GM12878 (cell line): ENCODE data around the gene SPRTN. TPM values are rescaled to one million over a fixed set of nuclear protein-coding genes. Genes with fewer than 3 reads are reported as not detected.

ENCODE experiments used
- ATAC-seq: fragments of 200-7000 bp; cut with Tn5 transposase; 3 replicates; pipeline ENCODE4 v1.9.1; 2020; ENCODE audit warnings: mild to moderate bottlenecking, moderate library complexity
- BruUV-seq: library from RNA; stranded (reverse); fragments of 400-500 nt; replicated peaks from 2 replicates; lab custom pipeline; 2021; lab: Mats Ljungman, UMichigan
- CTCF ChIA-PET: fragments of 300-600 bp; sonication (Branson Sonifier 250); formaldehyde crosslinking; extraction: SDS; loops from one replicate; lab custom pipeline; 2021; ENCODE audit warnings: inconsistent platforms; lab: Yijun Ruan, JAX
- POLR2A ChIA-PET: fragments of 350-600 bp; formaldehyde crosslinking; extraction: SDS; loops from one replicate; lab custom pipeline; 2021; ENCODE audit warnings: inconsistent platforms; lab: Charles Lee
- RAD21 ChIA-PET: fragments of 300-600 bp; sonication (Branson Sonifier 250); formaldehyde crosslinking; loops from one replicate; lab custom pipeline; 2023; ENCODE audit warnings: antibody characterized with exemption; ENCODE audit not compliant: unreplicated experiment; lab: Charles Lee
- SMC1A ChIA-PET: fragments of 300-600 bp; sonication (Branson Sonifier 250); formaldehyde crosslinking; loops from one replicate; lab custom pipeline; 2023; ENCODE audit not compliant: unreplicated experiment, uncharacterized antibody; lab: Charles Lee
- DNase-seq: peaks from one replicate; pipeline ENCODE4 v3.0.0-alpha.2; 2011; ENCODE audit warnings: low read depth, low spot score
- FAIRE-seq: peaks from 3 replicates; lab custom pipeline; 2011; peaks lifted over from hg19 to GRCh38; lab: Jason Lieb, UNC
- H2AFZ ChIP-seq: 2 replicates; pipeline ENCODE4 v1.6.0; 2011; ENCODE audit warnings: low read depth, low read length, control low read depth; ENCODE audit not compliant: control insufficient read depth
- H3K27ac ChIP-seq: 2 replicates; pipeline ENCODE4 v1.5.1; 2011; ENCODE audit warnings: control low read depth; ENCODE audit not compliant: control insufficient read depth, insufficient read depth
- H3K27me3 ChIP-seq, 2 experiments: replicated peaks in 1 of 2; 2 replicates each; pipeline versions ENCODE4 v1.6.0 to v1.6.1; 2011; ENCODE audit warnings: low read length in 1 of 2; ENCODE audit not compliant: control insufficient read depth in 2 of 2, insufficient read depth in 2 of 2
- H3K36me3 ChIP-seq, 2 experiments: 2 replicates each; pipeline ENCODE4 v1.5.1; 2011; ENCODE audit warnings: low read length in 1 of 2; ENCODE audit not compliant: control insufficient read depth in 2 of 2, insufficient read depth in 2 of 2
- H3K4me1 ChIP-seq: 2 replicates; pipeline ENCODE4 v1.6.1; 2011; ENCODE audit warnings: mild to moderate bottlenecking, low read length, moderate library complexity, mixed read lengths; ENCODE audit not compliant: control insufficient read depth, insufficient read depth
- H3K4me2 ChIP-seq: 2 replicates; pipeline ENCODE4 v1.6.0; 2011; ENCODE audit warnings: control low read depth; ENCODE audit not compliant: control insufficient read depth, insufficient read depth
- H3K4me3 ChIP-seq: fragments of 200-600 bp; sonication (generic); 2 replicates; pipeline ENCODE4 v1.5.1; 2016
- H3K79me2 ChIP-seq: 2 replicates; pipeline ENCODE4 v1.6.0; 2011; ENCODE audit warnings: low read length; ENCODE audit not compliant: control insufficient read depth, insufficient read depth
- H3K9ac ChIP-seq: 2 replicates; pipeline ENCODE4 v1.8.0; 2011; ENCODE audit warnings: low read length, control low read depth, mixed read lengths; ENCODE audit not compliant: control insufficient read depth, insufficient read depth
- H3K9me3 ChIP-seq: replicated peaks from 3 replicates; pipeline ENCODE4 v1.5.1; 2011; ENCODE audit warnings: mild to moderate bottlenecking, low read length; ENCODE audit not compliant: control insufficient read depth, insufficient read depth
- H4K20me1 ChIP-seq: 2 replicates; pipeline ENCODE4 v1.6.0; 2011; ENCODE audit not compliant: control insufficient read depth, insufficient read depth
- ATF7 ChIP-seq: fragments of 450-650 bp; IDR thresholded peaks from 2 replicates; pipeline ENCODE4 v1.6.1; 2016; ENCODE audit warnings: low read depth, mild to moderate bottlenecking
- BMI1 ChIP-seq: fragments of 450-650 bp; IDR thresholded peaks from 2 replicates; pipeline ENCODE4 v1.6.1; 2016; ENCODE audit warnings: mild to moderate bottlenecking, moderate library complexity, borderline replicate concordance
- DPF2 ChIP-seq: fragments of 450-650 bp; IDR thresholded peaks from 2 replicates; pipeline ENCODE4 v1.6.1; 2017; ENCODE audit warnings: mild to moderate bottlenecking
- E2F8 ChIP-seq: fragments of 450-650 bp; IDR thresholded peaks from 2 replicates; pipeline ENCODE4 v1.6.1; 2018; ENCODE audit warnings: mild to moderate bottlenecking, low read depth, moderate library complexity; ENCODE audit not compliant: partially characterized antibody
- HCFC1 ChIP-seq: fragments of 150-350 bp; IDR thresholded peaks from 2 replicates; pipeline ENCODE4 v1.6.1; 2014; ENCODE audit warnings: low read length
- IKZF2 ChIP-seq, 2 experiments: fragments of 450-650 bp; IDR thresholded peaks; 2 replicates each; pipeline ENCODE4 v1.6.1; 2017; ENCODE audit warnings: mild to moderate bottlenecking in 2 of 2, moderate library complexity in 2 of 2
- RELA ChIP-seq: fragments of 450-650 bp; IDR thresholded peaks from 2 replicates; pipeline ENCODE4 v1.8.0; 2014; ENCODE audit warnings: borderline replicate concordance; ENCODE audit not compliant: partially characterized antibody
- SIN3A ChIP-seq: IDR thresholded peaks from 2 replicates; pipeline ENCODE4 v1.6.1; 2012; ENCODE audit warnings: low read depth, low read length, improper control_type of control experiment
- WGBS: methylation state at CpG from one replicate; pipeline ENCODE4 v1.1.6; 2016; ENCODE audit warnings: low lambda C conversion rate; ENCODE audit not compliant: insufficient replicate concordance, insufficient coverage; ENCODE audit errors: missing lambda C conversion rate; 5-methylcytosine and 5-hydroxymethylcytosine counted together
- in situ Hi-C: fragments of 300-500 bp; cut with MboI; formaldehyde crosslinking; loops from 9 replicates; pipeline ENCODE4 v1.14.3; 2018; ENCODE audit warnings: mixed read lengths
- intact Hi-C: fragments of 100-400 bp; cut with micrococcal nuclease; formaldehyde crosslinking; loops from one replicate; pipeline ENCODE4 v1.14.2; 2022; ENCODE audit not compliant: unreplicated experiment
- polyA plus RNA-seq, 11 experiments: library from polyadenylated mRNA; depleted of rRNA in 4 of 11; unstranded in 6 of 11; stranded (reverse) in 5 of 11; fragments of >200 nt; fragmentation: Nextera tagmentation in 4 of 11; fragmentation: Illumina TruSeq in 1 of 11; extraction: Ambion mirVana in 4 of 11; extraction: Trizol in 1 of 11; gene quantifications; 1 replicate in 1 of 11; 2 replicates in 10 of 11; pipeline versions ENCODE4 v1.2.1 to v1.2.3, GENCODE V29; 2011 to 2016; ENCODE audit warnings: inconsistent platforms in 2 of 11, missing spikeins in 2 of 11, low read depth in 1 of 11
- total RNA-seq, 4 experiments: library from RNA; depleted of rRNA in 3 of 4; stranded (reverse); fragments of >200 nt in 3 of 4; fragmentation: Illumina TruSeq in 1 of 4; extraction: Trizol in 1 of 4; gene quantifications; 2 replicates each; pipeline versions ENCODE4 v1.2.1 to v1.2.3, GENCODE V29; 2013 to 2021
- TF ChIP-seq, protein P1 (sequence below): fragments of 450-650 bp; IDR thresholded peaks from 2 replicates; pipeline ENCODE4 v1.6.1; 2016; ENCODE audit warnings: mild to moderate bottlenecking
- TF ChIP-seq, protein P2 (sequence below): IDR thresholded peaks from 2 replicates; pipeline ENCODE4 v1.6.1; 2012; ENCODE audit warnings: low read length, inconsistent platforms

Gene SPRTN
- total and polyA plus RNA-seq, 10 of the 15 experiments (the other 5 are each of a cell fraction or from before 2014, with no cell fraction given): 4.4 to 16.5 (median 12.1) TPM

GRCh38 chr1:231319080-231319479, 19.0 kb upstream of the SPRTN start:
- no peaks in the 10 kb centered on the region for H3K79me2 ChIP-seq
- TF ChIP-seq RELA: no peak
- TF ChIP-seq DPF2: no peak
- no peak for TF ChIP-seq SIN3A
- TF ChIP-seq, protein P1, sequence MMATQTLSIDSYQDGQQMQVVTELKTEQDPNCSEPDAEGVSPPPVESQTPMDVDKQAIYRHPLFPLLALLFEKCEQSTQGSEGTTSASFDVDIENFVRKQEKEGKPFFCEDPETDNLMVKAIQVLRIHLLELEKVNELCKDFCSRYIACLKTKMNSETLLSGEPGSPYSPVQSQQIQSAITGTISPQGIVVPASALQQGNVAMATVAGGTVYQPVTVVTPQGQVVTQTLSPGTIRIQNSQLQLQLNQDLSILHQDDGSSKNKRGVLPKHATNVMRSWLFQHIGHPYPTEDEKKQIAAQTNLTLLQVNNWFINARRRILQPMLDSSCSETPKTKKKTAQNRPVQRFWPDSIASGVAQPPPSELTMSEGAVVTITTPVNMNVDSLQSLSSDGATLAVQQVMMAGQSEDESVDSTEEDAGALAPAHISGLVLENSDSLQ: no peak
- no peak for TF ChIP-seq ATF7
- no peak for TF ChIP-seq E2F8
- TF ChIP-seq HCFC1: no peak
- TF ChIP-seq, protein P2, sequence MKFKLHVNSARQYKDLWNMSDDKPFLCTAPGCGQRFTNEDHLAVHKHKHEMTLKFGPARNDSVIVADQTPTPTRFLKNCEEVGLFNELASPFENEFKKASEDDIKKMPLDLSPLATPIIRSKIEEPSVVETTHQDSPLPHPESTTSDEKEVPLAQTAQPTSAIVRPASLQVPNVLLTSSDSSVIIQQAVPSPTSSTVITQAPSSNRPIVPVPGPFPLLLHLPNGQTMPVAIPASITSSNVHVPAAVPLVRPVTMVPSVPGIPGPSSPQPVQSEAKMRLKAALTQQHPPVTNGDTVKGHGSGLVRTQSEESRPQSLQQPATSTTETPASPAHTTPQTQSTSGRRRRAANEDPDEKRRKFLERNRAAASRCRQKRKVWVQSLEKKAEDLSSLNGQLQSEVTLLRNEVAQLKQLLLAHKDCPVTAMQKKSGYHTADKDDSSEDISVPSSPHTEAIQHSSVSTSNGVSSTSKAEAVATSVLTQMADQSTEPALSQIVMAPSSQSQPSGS: no peak
- TF ChIP-seq IKZF2 (IDR thresholded peaks at IDR 0.05): no peak
- TF ChIP-seq BMI1: no peak
- BruUV-seq: no TSS peak
- H3K4me2 ChIP-seq: no peak overlapping the region
- no peaks in the 10 kb centered on the region for H3K4me1 ChIP-seq
- H3K27me3 ChIP-seq: no peaks in the 10 kb centered on the region
- in situ Hi-C loops: no loop called here
- POLR2A ChIA-PET: interaction anchor here (0.5 kb wide), 1 partner anchor 61 kb away, joined by 3 read pairs; no protein-coding TSS in a partner anchor
- ATAC-seq: no peak
- no peak overlapping the region for H3K27ac ChIP-seq
- no peak for FAIRE-seq
- H3K9ac ChIP-seq: no peak overlapping the region
- no peak overlapping the region for H3K4me3 ChIP-seq
- SMC1A ChIA-PET: interaction anchor here (2.1 kb wide), 1 partner anchor 15 kb away, joined by 5 read pairs; no protein-coding TSS in a partner anchor
- H4K20me1 ChIP-seq: no peaks in the 10 kb centered on the region
- intact Hi-C loops: no loop called here
- RAD21 ChIA-PET: no interaction called here
- no peaks in the 10 kb centered on the region for H3K36me3 ChIP-seq
- CTCF ChIA-PET: interaction anchor here (1.4 kb wide), 1 partner anchor 38 kb away, joined by 5 read pairs; no protein-coding TSS in a partner anchor
- H3K9me3 ChIP-seq: no peaks in the 10 kb centered on the region
- WGBS: 72% methylated on average over 9 of the region's 9 CpGs
- DNase-seq: no peak
- H2AFZ ChIP-seq: no peak overlapping the region
